Measurements from ENCODE around the gene DNAJC27.
"Not testable (repeated sequence)": the region's sequence is repeated elsewhere in the genome, so short reads cannot be mapped to it uniquely, and the experiment has no call there.

The DNAJC27 gene

DNA sequence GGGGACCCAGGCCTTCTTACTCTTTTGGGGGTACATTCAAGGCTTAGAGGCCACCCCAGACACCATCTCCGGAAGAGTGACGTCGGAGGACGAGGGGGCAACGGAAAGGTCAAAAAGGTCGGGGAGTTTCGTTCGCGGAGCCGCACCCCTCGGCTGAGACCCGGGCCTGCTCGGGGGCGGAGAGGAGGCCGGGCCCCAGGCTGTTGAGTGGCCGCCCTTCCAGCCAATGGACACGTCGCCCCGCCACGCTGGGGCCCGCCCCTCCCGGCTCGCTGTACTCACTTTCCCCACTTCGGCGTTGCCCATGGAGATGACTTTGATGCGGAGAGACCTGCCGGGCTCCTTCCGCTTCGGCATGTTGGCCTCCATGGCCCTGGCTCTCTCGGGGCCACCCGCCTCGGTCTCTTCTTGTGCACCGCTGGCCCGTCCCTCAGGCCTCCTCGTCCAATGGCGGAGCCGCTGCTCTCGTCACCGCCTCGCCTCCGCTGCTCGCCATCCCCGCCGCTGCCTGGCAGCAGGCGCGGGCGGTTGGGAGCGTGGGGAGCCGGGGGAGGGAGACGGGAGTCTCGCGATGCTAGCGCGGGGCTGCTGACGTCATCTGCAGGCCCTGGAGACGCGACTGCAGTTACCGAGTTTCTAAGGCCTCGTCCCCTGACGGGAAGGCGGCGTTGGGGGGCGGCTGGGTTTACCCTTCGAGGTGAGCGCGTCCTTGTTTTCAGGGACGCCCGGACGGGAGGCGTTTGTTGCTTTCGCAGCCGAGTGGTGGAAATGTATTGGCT, at the start of gene DNAJC27:
DNAJC27 (minus strand) TSS at position 420 of the 779 bp plus-strand sequence; CDS start at position 369, 51 bp downstream.
- Histone ChIP-seq H3K4me3 (ENCODE audit: low read depth, low read length) (peak within 1 kb of the TSS; percentile 97), H3K36me3 (peaks cover 6% of the 10 kb centered on the region), H3K9me3 (ENCODE audit: severe bottlenecking) (no peaks in the 10 kb centered on the region), H3K27ac (peak within 1 kb of the TSS; percentile 98), H3K27me3 (ENCODE audit: insufficient read depth, low read depth, severe bottlenecking) (no peaks in the 10 kb centered on the region)
- DNase-seq: peak; percentile 99
- TF ChIP-seq, protein P1, sequence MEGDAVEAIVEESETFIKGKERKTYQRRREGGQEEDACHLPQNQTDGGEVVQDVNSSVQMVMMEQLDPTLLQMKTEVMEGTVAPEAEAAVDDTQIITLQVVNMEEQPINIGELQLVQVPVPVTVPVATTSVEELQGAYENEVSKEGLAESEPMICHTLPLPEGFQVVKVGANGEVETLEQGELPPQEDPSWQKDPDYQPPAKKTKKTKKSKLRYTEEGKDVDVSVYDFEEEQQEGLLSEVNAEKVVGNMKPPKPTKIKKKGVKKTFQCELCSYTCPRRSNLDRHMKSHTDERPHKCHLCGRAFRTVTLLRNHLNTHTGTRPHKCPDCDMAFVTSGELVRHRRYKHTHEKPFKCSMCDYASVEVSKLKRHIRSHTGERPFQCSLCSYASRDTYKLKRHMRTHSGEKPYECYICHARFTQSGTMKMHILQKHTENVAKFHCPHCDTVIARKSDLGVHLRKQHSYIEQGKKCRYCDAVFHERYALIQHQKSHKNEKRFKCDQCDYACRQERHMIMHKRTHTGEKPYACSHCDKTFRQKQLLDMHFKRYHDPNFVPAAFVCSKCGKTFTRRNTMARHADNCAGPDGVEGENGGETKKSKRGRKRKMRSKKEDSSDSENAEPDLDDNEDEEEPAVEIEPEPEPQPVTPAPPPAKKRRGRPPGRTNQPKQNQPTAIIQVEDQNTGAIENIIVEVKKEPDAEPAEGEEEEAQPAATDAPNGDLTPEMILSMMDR (IDR thresholded peaks at IDR 0.05; ENCODE audit: low read depth, low read length): no peak

- no peaks in the 10 kb centered on the region for H3K9me3 ChIP-seq (ENCODE audit: severe bottlenecking)
- no peak overlapping the region for H3K27ac ChIP-seq
- no peaks in the 10 kb centered on the region for H3K27me3 ChIP-seq (ENCODE audit: insufficient read depth, low read depth, severe bottlenecking)
- no peak for DNase-seq
- no peak overlapping the region for H3K4me3 ChIP-seq (ENCODE audit: low read depth, low read length)
- TF ChIP-seq, protein P1 (IDR thresholded peaks at IDR 0.05; ENCODE audit: low read depth, low read length): no peak
- H3K36me3 ChIP-seq: no peaks in the 10 kb centered on the region
These were observed 46.9 kb upstream of the DNAJC27 start for GRCh38 chr2:25018681-25019080.

- H3K9me3 ChIP-seq (ENCODE audit: severe bottlenecking): no peaks in the 10 kb centered on the region
- H3K27ac ChIP-seq: no peak overlapping the region
- TF ChIP-seq, protein P1 (IDR thresholded peaks at IDR 0.05; ENCODE audit: low read depth, low read length): no peak
- DNase-seq: no peak
- no peak overlapping the region for H3K4me3 ChIP-seq (ENCODE audit: low read depth, low read length)
- H3K27me3 ChIP-seq (ENCODE audit: insufficient read depth, low read depth, severe bottlenecking): no peaks in the 10 kb centered on the region
- no peaks in the 10 kb centered on the region for H3K36me3 ChIP-seq
These were observed 42.9 kb upstream of the DNAJC27 start for GRCh38 chr2:25014631-25015030.

- DNase-seq; H3K27me3 ChIP-seq (ENCODE audit: insufficient read depth, low read depth, severe bottlenecking); H3K27ac ChIP-seq; H3K9me3 ChIP-seq (ENCODE audit: severe bottlenecking); H3K36me3 ChIP-seq; H3K4me3 ChIP-seq (ENCODE audit: low read depth, low read length): not testable (repeated sequence)
These were observed 39.6 kb upstream of the DNAJC27 start for GRCh38 chr2:25011342-25011741.

GRCh38 chr2:25009954-25010353, 38.2 kb upstream of the DNAJC27 start:
- Histone ChIP-seq H3K27ac (no peak overlapping the region), H3K9me3 (ENCODE audit: severe bottlenecking) (no peaks in the 10 kb centered on the region), H3K27me3 (ENCODE audit: insufficient read depth, low read depth, severe bottlenecking) (no peaks in the 10 kb centered on the region), H3K36me3 (no peaks in the 10 kb centered on the region), H3K4me3 (ENCODE audit: low read depth, low read length) (no peak overlapping the region)
- TF ChIP-seq, protein P1 (IDR thresholded peaks at IDR 0.05; ENCODE audit: low read depth, low read length): no peak
- no peak for DNase-seq

DNA sequence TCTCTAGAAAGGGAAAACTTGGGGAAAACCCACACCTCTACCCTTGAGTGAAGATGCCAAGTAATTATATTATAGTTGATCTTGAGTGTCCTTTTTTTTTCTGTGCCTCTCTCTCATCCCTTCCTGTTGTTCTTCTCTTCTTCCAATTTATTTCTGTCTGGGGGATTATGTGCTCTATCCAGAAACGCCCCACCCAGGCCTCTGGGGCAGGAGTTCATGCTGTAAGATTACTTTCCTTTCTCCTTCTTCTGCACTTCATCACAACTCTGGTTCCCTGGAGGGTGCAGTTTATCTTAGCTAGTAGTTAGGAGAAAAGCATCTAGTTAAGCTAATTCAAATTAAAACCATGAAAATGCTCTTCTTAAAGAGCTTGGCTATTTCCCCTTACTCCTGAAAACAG, 30.3 kb upstream of the DNAJC27 start:
- Histone ChIP-seq H3K9me3 (ENCODE audit: severe bottlenecking) (peaks cover 5% of the 10 kb centered on the region), H3K27ac (no peak overlapping the region), H3K36me3 (no peaks in the 10 kb centered on the region), H3K27me3 (ENCODE audit: insufficient read depth, low read depth, severe bottlenecking) (no peaks in the 10 kb centered on the region), H3K4me3 (ENCODE audit: low read depth, low read length) (no peak overlapping the region)
- TF ChIP-seq, protein P1 (IDR thresholded peaks at IDR 0.05; ENCODE audit: low read depth, low read length): no peak
- no peak for DNase-seq

Data from WERI-Rb-1 (cell line).